ENCODE measurements around the gene SH3GLB2.

SH3GLB2 gene

DNA sequence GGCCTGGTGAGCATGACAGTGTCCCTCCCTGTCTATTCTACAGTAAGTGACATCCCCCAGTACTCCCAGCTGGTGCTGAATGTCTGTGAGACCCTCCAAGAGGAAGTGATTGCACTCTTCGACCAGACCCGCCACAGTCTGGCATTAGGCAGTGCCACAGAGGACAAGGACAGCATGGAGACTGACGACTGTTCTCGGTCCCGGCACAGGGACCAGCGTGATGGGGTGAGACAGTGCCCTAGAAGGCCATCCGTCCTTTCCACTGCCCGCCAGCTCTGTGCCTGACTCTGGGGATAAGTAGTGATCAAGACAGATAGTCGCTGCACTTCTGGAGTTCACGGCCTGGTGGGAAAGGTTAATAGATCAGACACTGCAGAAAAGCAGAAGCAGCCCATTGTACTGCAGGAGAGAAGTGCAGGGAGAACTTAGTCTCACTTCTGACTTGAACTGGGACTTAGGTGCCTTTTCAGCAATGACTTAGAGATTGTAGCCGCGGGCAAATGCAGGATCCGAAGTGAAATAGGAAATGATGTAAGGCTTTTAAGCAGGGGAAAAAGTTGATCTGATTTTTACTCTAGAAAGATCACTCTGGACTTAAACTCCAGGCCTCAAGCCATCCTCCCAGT is 28.4 kb downstream of the SH3GLB2 start:
- Histone ChIP-seq H3K79me2 (ENCODE audit: control insufficient read depth, low read length) (no peaks in the 10 kb centered on the region), H3K36me3 (ENCODE audit: control insufficient read depth, low read length) (peaks cover 86% of the 10 kb centered on the region), H3K9me2 (replicated peaks; ENCODE audit: control insufficient read depth, low read length) (no peaks in the 10 kb centered on the region), H4K20me1 (ENCODE audit: control insufficient read depth, insufficient read depth, low read depth, low read length) (no peaks in the 10 kb centered on the region), H3K4me1 (ENCODE audit: control insufficient read depth, low read length) (no peaks in the 10 kb centered on the region), H3K9me3 (ENCODE audit: control insufficient read depth, insufficient read depth, low read length) (no peaks in the 10 kb centered on the region), H3K27me3 (ENCODE audit: control insufficient read depth, low read length) (no peaks in the 10 kb centered on the region), H3K27ac (ENCODE audit: low read depth, low read length) (no peak overlapping the region), H3K4me2 (ENCODE audit: low read length) (no peak overlapping the region), H3K4me3 (ENCODE audit: low read length) (no peak overlapping the region), H3F3A (ENCODE audit: control insufficient read depth, insufficient read depth) (no peaks in the 10 kb centered on the region; the same call in 1 of the 2 replicates)
- TF ChIP-seq EZH2phosphoT487 (IDR thresholded peaks at IDR 0.05; ENCODE audit: borderline replicate concordance, low read length) (no peak), CTCF (IDR thresholded peaks at IDR 0.05; ENCODE audit: low read depth, low read length, poor library complexity, severe bottlenecking) (no peak)

DNA sequence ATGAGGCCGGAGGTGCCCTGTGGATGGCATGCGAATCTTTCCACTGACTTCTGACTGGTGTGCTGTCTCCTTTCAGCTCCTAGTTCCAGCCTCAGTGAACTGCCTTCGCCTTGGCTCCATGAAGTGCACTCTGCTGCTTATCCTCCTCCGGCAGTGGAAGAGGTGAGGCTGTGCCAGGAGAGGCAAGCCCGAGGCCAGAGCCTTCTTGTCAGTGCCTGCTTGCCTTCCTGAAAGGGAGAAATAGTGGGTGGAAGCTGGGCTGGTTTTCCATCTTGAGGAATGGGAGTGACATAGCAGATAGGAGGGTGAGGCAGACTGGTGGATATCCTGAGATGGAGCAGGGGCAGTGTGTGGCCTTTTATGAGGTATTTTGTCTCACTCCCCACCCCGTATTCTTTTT is 29.7 kb downstream of the SH3GLB2 start:
- Histone ChIP-seq H3K27ac (ENCODE audit: low read depth, low read length) (no peak overlapping the region), H3K36me3 (ENCODE audit: control insufficient read depth, low read length) (peaks cover 94% of the 10 kb centered on the region), H3K27me3 (ENCODE audit: control insufficient read depth, low read length) (no peaks in the 10 kb centered on the region), H3K9me2 (replicated peaks; ENCODE audit: control insufficient read depth, low read length) (no peaks in the 10 kb centered on the region), H3K4me3 (ENCODE audit: low read length) (no peak overlapping the region), H3K9me3 (ENCODE audit: control insufficient read depth, insufficient read depth, low read length) (no peaks in the 10 kb centered on the region), H3K79me2 (ENCODE audit: control insufficient read depth, low read length) (no peaks in the 10 kb centered on the region), H3K4me2 (ENCODE audit: low read length) (no peak overlapping the region), H3F3A (ENCODE audit: control insufficient read depth, insufficient read depth) (no peaks in the 10 kb centered on the region; the same call in 1 of the 2 replicates), H3K4me1 (ENCODE audit: control insufficient read depth, low read length) (no peaks in the 10 kb centered on the region), H4K20me1 (ENCODE audit: control insufficient read depth, insufficient read depth, low read depth, low read length) (no peaks in the 10 kb centered on the region)
- TF ChIP-seq EZH2phosphoT487 (IDR thresholded peaks at IDR 0.05; ENCODE audit: borderline replicate concordance, low read length) = no peak
- no peak for TF ChIP-seq CTCF (IDR thresholded peaks at IDR 0.05; ENCODE audit: low read depth, low read length, poor library complexity, severe bottlenecking)

GRCh38 chr9:128995791-128996190 is 32.3 kb downstream of the SH3GLB2 start:
- Histone ChIP-seq H4K20me1 (ENCODE audit: control insufficient read depth, insufficient read depth, low read depth, low read length) (no peaks in the 10 kb centered on the region), H3K79me2 (ENCODE audit: control insufficient read depth, low read length) (no peaks in the 10 kb centered on the region), H3K27me3 (ENCODE audit: control insufficient read depth, low read length) (no peaks in the 10 kb centered on the region), H3K27ac (ENCODE audit: low read depth, low read length) (no peak overlapping the region), H3K9me2 (replicated peaks; ENCODE audit: control insufficient read depth, low read length) (no peaks in the 10 kb centered on the region), H3K4me2 (ENCODE audit: low read length) (no peak overlapping the region), H3K4me1 (ENCODE audit: control insufficient read depth, low read length) (no peaks in the 10 kb centered on the region), H3F3A (ENCODE audit: control insufficient read depth, insufficient read depth) (no peaks in the 10 kb centered on the region), H3K36me3 (ENCODE audit: control insufficient read depth, low read length) (peaks cover 86% of the 10 kb centered on the region), H3K4me3 (ENCODE audit: low read length) (no peak overlapping the region), H3K9me3 (ENCODE audit: control insufficient read depth, insufficient read depth, low read length) (no peaks in the 10 kb centered on the region)
- TF ChIP-seq CTCF (IDR thresholded peaks at IDR 0.05; ENCODE audit: low read depth, low read length, poor library complexity, severe bottlenecking) (no peak), EZH2phosphoT487 (IDR thresholded peaks at IDR 0.05; ENCODE audit: borderline replicate concordance, low read length) (no peak)

Measured in DOHH2 (cell line).